HG03558 (cell line): Measurements from ENCODE around the gene NELFA.

Experiments
- ATAC-seq: cut with Tn5 transposase; IDR thresholded peaks from one replicate; pipeline ENCODE4 v1.9.1; 2021; ENCODE audit warnings: moderate number of reproducible peaks; ENCODE audit not compliant: unreplicated experiment; ENCODE audit errors: extremely low read depth

Gene NELFA

GRCh38 chr4:1984406-1985191 is 24.2 kb downstream of the NELFA start:
- no peak for ATAC-seq

- ATAC-seq, result no peak
Measured at GRCh38 chr4:1983846-1984405, 24.8 kb downstream of the NELFA start.

- ATAC-seq, result no peak
Measured at GRCh38 chr4:1983053-1983845, 25.5 kb downstream of the NELFA start.

GRCh38 chr4:1982124-1983052 is 26.4 kb downstream of the NELFA start:
- no peak for ATAC-seq

GRCh38 chr4:1981251-1982058 is 27.3 kb downstream of the NELFA start:
- no peak for ATAC-seq

- ATAC-seq, result no peak
Measured at GRCh38 chr4:1980561-1981041, 28.2 kb downstream of the NELFA start.

GRCh38 chr4:1979477-1980196 is 29.1 kb downstream of the NELFA start:
- no peak for ATAC-seq

- ATAC-seq, result no peak
Measured at GRCh38 chr4:1978741-1979476, 29.9 kb downstream of the NELFA start.

- no peak for ATAC-seq
Measured at GRCh38 chr4:1978226-1978625, 30.5 kb downstream of the NELFA start.

GRCh38 chr4:1976416-1977352 is 32.1 kb downstream of the NELFA start:
- no peak for ATAC-seq

GRCh38 chr4:1975880-1976279 is 32.9 kb downstream of the NELFA start:
- ATAC-seq, result no peak

- no peak for ATAC-seq
Measured at GRCh38 chr4:1975391-1975801, 33.4 kb downstream of the NELFA start.

- no peak for ATAC-seq
Measured at GRCh38 chr4:1974840-1975239, 33.9 kb downstream of the NELFA start.

- ATAC-seq, result no peak
Measured at GRCh38 chr4:1973661-1974060, 35.1 kb downstream of the NELFA start.

- ATAC-seq, result no peak
Measured at GRCh38 chr4:1973218-1973617, 35.6 kb downstream of the NELFA start.

- ATAC-seq, result no peak
Measured at GRCh38 chr4:1972414-1972813, 36.4 kb downstream of the NELFA start.
